HepG2 (cell line): Measurements from ENCODE around the gene ARHGAP12. TPM values are rescaled to one million over a fixed set of nuclear protein-coding genes. Genes with fewer than 3 reads are reported as not detected.

ENCODE experiments used
- DNMT1 ChIP-seq: sonication (generic); formaldehyde crosslinking; IDR thresholded peaks from 2 replicates; pipeline ENCODE4 v1.5.1; 2020; ENCODE audit warnings: mild to moderate bottlenecking, missing genetic modification reagents
- E2F1 ChIP-seq: sonication (generic); formaldehyde crosslinking; IDR thresholded peaks from 2 replicates; pipeline ENCODE4 v1.5.0; 2020; ENCODE audit warnings: missing genetic modification reagents
- HDAC2 ChIP-seq: sonication (generic); formaldehyde crosslinking; IDR thresholded peaks from 2 replicates; pipeline ENCODE4 v1.4.0; 2020; ENCODE audit warnings: missing genetic modification reagents
- HNF4G ChIP-seq, 2 experiments: sonication (generic) in 1 of 2; formaldehyde crosslinking in 1 of 2; IDR thresholded peaks; 2 replicates each; pipeline versions ENCODE4 v1.4.0 to v1.6.1; 2011 to 2020; ENCODE audit warnings: borderline replicate concordance in 2 of 2, low read depth in 2 of 2, mild to moderate bottlenecking in 2 of 2, low read length in 1 of 2, missing genetic modification reagents in 1 of 2, moderate library complexity in 1 of 2
- MEIS2 ChIP-seq: sonication (generic); formaldehyde crosslinking; IDR thresholded peaks from 2 replicates; pipeline ENCODE4 v1.9.0; 2021; ENCODE audit warnings: mild to moderate bottlenecking, missing genetic modification reagents
- NFKB2 ChIP-seq: sonication (generic); formaldehyde crosslinking; IDR thresholded peaks from 2 replicates; pipeline ENCODE4 v1.4.0; 2020; ENCODE audit warnings: missing genetic modification reagents, borderline replicate concordance
- ONECUT2 ChIP-seq: sonication (generic); formaldehyde crosslinking; IDR thresholded peaks from 2 replicates; pipeline ENCODE4 v1.4.0; 2020; ENCODE audit warnings: missing genetic modification reagents
- PHF5A ChIP-seq: IDR thresholded peaks from one replicate; pipeline ENCODE4 v1.6.1; 2018; ENCODE audit warnings: low read depth, missing genetic modification reagents; ENCODE audit not compliant: unreplicated experiment
- SOX6 ChIP-seq, 2 experiments: fragments of 450-650 bp in 1 of 2; sonication (generic) in 1 of 2; formaldehyde crosslinking in 1 of 2; IDR thresholded peaks; 2 replicates each; pipeline versions ENCODE4 v1.4.0 to v1.6.1; 2017 to 2020; ENCODE audit warnings: antibody characterized with exemption in 1 of 2, mild to moderate bottlenecking in 1 of 2, missing genetic modification reagents in 1 of 2
- TGIF2 ChIP-seq: IDR thresholded peaks from 2 replicates; pipeline ENCODE4 v1.6.1; 2016; ENCODE audit warnings: control low read depth, missing compliant biosample characterization
- THAP9 ChIP-seq: sonication (generic); formaldehyde crosslinking; IDR thresholded peaks from 2 replicates; pipeline ENCODE4; 2020; ENCODE audit warnings: missing genetic modification reagents, mild to moderate bottlenecking, borderline replicate concordance
- ZBTB4 ChIP-seq: sonication (generic); formaldehyde crosslinking; IDR thresholded peaks from 2 replicates; pipeline ENCODE4 v1.4.0; 2020; ENCODE audit warnings: missing genetic modification reagents, mild to moderate bottlenecking, borderline replicate concordance
- ZNF296 ChIP-seq: sonication (generic); formaldehyde crosslinking; conservative IDR thresholded peaks from 2 replicates; pipeline ENCODE4 v1.5.0; 2020; ENCODE audit warnings: mild to moderate bottlenecking, missing genetic modification reagents
- ZNF510 ChIP-seq: sonication (generic); formaldehyde crosslinking; IDR thresholded peaks from 2 replicates; pipeline ENCODE4 v1.4.0; 2020; ENCODE audit warnings: low read depth, mild to moderate bottlenecking, missing genetic modification reagents
- ZNF724P ChIP-seq: sonication (generic); formaldehyde crosslinking; IDR thresholded peaks from 2 replicates; pipeline ENCODE4 v1.8.0; 2022; ENCODE audit warnings: missing genetic modification reagents, borderline replicate concordance
- ZNF782 ChIP-seq: sonication (generic); formaldehyde crosslinking; IDR thresholded peaks from 2 replicates; pipeline ENCODE4 v1.4.0; 2020; ENCODE audit warnings: missing genetic modification reagents, mild to moderate bottlenecking, borderline replicate concordance
- ZSCAN30 ChIP-seq: sonication (generic); formaldehyde crosslinking; IDR thresholded peaks from 2 replicates; pipeline ENCODE4 v1.5.0; 2020; ENCODE audit warnings: mild to moderate bottlenecking, missing genetic modification reagents
- polyA plus RNA-seq, 8 experiments: library from polyadenylated mRNA; depleted of rRNA in 3 of 8; stranded (reverse) in 7 of 8; unstranded in 1 of 8; fragments of >200 nt; fragmentation: Illumina TruSeq in 4 of 8; extraction: Trizol in 4 of 8; gene quantifications; 2 replicates each; pipeline versions ENCODE4 v1.2.1 to v1.2.3, GENCODE V29; 2011 to 2016; ENCODE audit warnings: low read depth in 4 of 8, missing spikeins in 1 of 8, mixed read lengths in 1 of 8; ENCODE audit not compliant: insufficient read depth in 1 of 8
- total RNA-seq, 5 experiments: library from RNA; depleted of rRNA; stranded (reverse); fragments of >200 nt; fragmentation: Illumina TruSeq; extraction: Trizol; gene quantifications; 2 replicates each; pipeline ENCODE4 v1.2.3, GENCODE V29; 2016; ENCODE audit warnings: low read depth in 1 of 5
- TF ChIP-seq, protein P1 (sequence below): sonication (generic); formaldehyde crosslinking; conservative IDR thresholded peaks from 2 replicates; pipeline ENCODE4 v1.8.1; 2023; ENCODE audit warnings: missing genetic modification reagents

ARHGAP12 gene
- total and polyA plus RNA-seq, 2 of the 13 experiments (the other 11 are each of a cell fraction or from before 2014, with no cell fraction given) = 25.0 to 54.6 TPM

DNA sequence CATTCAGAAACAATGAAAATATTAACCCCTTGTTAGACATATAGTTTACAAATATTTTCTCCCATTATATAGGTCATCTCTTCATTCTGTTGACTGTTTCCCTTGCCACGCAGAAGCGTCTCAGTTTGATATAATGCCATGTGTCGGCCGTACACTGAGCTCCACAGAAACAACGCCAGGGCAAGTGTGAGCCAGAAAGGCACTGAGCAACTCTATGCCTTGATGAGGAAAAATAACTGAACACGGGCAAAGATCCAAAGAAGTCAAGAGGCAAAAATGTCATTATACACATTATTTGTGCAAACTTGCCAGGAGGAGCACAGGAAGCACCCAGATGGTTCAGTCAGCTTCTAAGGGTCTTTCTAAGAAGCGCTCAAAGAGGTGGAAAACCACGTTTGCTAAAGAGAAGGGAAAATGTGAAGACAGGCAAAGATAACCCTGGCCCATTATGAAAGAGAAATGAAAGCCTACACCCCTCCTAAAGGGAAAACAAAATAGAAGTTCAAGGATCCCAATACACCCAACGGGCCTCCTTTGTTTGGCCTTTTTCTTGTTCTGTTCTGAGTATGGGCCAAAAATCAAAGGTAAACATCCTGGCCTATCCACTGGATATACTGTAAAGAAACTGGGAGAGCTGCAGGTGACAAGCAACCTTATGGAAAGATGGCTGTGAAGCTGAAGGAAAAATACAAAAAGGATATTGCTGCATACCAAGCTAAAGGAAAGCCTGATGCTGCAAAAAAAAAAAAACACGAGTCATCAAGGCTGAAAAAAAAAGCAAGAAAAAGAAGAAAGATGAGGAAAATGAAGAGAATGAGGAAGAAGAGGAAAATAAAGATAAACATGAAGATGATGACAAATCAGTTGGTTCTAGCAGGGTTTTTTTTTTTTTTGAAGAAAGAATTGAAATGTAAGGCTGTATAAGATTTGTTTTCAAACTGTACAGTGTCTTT lies 15.5 kb downstream of the ARHGAP12 start (continued):
- TF ChIP-seq NFKB2 (CRISPR knock-in tag) (no peak), ONECUT2 (CRISPR knock-in tag) (no peak), HNF4G (IDR thresholded peaks at IDR 0.05; ENCODE audit: borderline replicate concordance, low read depth, low read length) (no peak), HNF4G (CRISPR knock-in tag; IDR thresholded peaks at IDR 0.05; ENCODE audit: borderline replicate concordance, low read depth) (no peak), MEIS2 (CRISPR knock-in tag) (no peak), ZSCAN30 (CRISPR knock-in tag) (no peak), ZNF724P (CRISPR knock-in tag) (no peak), TGIF2 (no peak), HDAC2 (CRISPR knock-in tag) (0 out of 2 replicates have a peak, but pooled peaks have one; percentile 19), ZNF296 (no peak), SOX6 (IDR thresholded peaks at IDR 0.05) (no peak), SOX6 (CRISPR knock-in tag; IDR thresholded peaks at IDR 0.05) (peak; percentile 49; the same call in 1 of the 2 replicates), DNMT1 (CRISPR knock-in tag) (no peak), ZNF782 (CRISPR knock-in tag) (no peak), PHF5A (no peak), E2F1 (CRISPR knock-in tag) (no peak), ZBTB4 (CRISPR knock-in tag) (no peak), ZNF510 (CRISPR knock-in tag) (no peak), THAP9 (CRISPR knock-in tag) (no peak)
- TF ChIP-seq, protein P1, sequence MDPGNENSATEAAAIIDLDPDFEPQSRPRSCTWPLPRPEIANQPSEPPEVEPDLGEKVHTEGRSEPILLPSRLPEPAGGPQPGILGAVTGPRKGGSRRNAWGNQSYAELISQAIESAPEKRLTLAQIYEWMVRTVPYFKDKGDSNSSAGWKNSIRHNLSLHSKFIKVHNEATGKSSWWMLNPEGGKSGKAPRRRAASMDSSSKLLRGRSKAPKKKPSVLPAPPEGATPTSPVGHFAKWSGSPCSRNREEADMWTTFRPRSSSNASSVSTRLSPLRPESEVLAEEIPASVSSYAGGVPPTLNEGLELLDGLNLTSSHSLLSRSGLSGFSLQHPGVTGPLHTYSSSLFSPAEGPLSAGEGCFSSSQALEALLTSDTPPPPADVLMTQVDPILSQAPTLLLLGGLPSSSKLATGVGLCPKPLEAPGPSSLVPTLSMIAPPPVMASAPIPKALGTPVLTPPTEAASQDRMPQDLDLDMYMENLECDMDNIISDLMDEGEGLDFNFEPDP (CRISPR knock-in tag) = no peak
